Activated CD4-positive, CD25-positive, alpha-beta regulatory T cell treated with anti-CD3 and anti-CD28 coated beads, Interleukin-2, amount 50 U/mL, for 72 hours (primary cell): ENCODE data around the gene ALS2.
"Not testable (repeated sequence)": the region's sequence is repeated elsewhere in the genome, so short reads cannot be mapped to it uniquely, and the experiment has no call there.

Experiments
- DNase-seq: peaks from one replicate; pipeline ENCODE4 v3.0.0; 2021

The ALS2 gene

DNA sequence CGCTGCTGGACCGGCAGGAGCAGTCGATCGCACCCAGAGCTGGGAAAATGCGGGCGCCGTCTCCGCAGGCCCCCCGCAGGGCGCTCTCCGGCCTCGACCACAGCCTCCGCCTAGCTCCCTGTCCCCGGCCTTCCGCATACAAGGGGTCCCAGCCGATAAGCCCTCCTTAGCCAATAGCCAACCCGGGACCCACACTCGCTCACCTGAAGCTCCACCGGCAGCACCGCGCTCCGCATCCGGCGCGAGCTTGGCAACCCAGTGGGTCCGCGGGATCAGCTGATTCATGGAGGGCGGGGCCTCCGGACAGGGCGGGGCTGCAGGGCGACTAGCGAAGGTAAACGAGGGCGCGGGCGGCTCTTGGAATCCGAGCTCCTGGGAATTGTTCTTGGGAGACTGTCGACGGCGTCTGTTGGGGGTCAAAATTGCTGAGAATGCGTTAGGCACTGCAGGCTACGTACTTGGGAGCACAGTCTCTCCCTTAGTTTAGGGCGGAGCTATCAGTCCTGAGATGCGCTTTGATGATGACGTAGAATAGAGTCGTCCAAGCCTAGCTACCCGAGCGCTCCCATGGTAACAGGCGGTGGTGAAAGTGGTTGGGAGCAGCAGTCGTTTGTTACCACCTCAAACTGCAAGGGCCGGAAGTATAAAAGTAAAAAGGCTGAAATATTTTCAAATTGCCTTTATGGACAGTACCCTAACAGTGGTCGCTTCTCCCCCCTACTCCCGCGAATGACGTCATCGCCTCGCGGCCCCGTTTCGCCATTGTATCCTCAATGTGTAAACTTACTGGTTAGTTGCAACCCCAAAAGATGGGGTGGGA lies at the start of gene ALS2:
TSS of gene ALS2 (minus strand) at position 260 of the 820 bp plus-strand sequence. CDS start 12,048 bp downstream, outside the sequence.
- DNase-seq = peak; percentile 95

DNA sequence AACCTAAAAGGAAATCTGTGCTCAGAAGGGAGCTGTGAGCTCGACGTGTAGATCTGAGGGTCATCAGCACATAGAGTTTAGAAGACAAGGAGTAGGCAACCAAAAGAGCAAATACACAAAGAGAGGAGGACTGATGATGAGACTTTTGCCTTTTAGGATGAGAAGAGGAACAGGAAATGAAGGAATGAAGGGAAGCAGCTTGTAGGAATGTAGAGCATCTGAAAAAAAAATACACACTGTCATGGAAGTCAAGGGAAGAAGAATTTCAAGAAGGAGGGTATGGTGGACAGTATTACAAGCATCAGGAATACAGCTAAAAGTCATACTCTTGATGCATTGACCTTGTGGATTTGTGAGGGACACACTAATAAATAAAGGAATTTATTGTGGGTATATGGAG lies 47.5 kb upstream of the ALS2 start:
- DNase-seq = no peak

DNA sequence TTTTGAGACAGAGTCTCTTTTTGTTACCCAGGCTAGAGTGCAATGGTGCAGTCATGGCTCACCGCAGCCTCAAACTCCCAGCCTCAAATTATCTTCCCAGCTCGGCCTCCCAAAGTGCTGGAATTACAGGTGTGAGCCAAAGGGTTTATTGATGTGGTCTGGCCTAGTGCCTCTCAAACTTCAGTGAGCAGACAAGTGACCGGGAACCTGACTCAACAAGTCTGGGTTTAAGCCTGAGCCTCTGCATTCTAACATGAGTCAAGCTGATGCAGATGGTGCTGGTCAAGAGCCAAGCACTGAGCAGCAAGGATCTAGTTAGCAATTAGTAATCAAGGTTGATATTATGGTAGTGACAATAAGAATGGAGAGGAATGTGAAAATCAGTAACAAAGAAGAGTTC lies 46.9 kb upstream of the ALS2 start:
- no peak for DNase-seq

DNA sequence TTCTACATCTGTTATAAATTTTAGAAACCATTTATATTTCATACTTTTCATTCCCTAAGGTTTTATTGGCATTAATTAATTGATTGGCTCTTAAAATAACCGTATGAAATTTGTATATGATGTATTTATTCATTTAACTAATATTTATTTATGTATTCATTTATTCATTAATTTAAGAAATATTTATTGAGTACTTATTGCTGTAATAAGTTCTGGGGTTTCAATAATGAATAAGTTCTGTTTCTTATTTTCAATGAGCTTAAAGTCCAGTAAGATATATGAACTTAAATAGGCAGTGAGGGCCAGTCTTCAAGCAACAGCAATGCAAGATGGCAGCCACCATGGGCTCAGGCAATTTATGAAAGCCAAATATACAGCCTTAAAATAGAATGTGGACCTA lies 43.5 kb upstream of the ALS2 start:
- no peak for DNase-seq

DNA sequence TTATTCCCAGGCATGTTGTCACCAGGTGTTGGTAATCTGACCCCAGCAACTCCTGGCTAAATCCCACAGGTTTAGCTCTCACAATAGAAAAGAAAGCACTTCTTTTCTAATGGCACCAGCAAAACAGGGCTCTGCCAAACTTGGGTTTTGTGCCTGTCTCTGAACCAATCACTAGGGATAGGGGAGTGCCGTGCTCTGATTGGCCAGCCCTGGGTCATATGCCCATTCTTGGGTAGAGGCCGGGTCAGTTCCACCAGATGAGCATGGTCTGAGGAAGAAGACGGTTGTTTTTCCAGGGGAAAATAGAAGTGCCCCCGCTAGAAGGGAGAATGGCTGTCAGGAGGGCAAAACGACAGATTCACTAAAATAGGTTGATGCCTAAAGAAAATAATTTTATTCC lies 40.3 kb upstream of the ALS2 start:
- no peak for DNase-seq

DNA sequence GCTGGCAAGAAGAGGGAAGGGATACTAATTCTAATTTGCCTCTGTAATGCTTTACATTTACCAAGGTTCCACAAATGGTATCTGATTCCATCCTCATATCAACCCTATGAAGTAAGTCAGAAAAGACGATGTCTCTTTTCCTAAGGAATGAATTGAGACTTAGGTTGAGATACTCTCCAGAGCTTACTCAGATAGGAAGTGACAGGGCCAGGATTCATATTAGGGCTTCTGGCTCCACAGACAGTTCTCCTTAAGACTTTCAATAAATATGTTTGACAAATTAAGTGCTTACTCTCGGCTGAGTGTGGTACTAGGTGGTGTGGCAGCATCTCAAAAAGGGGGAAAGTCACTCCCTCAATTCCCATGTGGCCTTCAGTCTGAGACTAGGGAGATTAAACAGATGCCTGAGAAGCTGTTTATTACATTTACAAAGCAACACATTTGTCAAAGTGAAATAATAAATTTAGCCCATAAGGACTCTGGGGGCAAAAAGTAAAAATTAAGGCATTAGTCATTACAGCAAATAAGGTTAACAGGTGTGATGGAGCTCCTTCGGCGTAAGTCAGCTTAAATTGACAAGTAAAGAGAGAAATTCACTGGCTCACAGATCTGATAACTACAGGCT lies 39.8 kb upstream of the ALS2 start:
- DNase-seq = no peak

DNA sequence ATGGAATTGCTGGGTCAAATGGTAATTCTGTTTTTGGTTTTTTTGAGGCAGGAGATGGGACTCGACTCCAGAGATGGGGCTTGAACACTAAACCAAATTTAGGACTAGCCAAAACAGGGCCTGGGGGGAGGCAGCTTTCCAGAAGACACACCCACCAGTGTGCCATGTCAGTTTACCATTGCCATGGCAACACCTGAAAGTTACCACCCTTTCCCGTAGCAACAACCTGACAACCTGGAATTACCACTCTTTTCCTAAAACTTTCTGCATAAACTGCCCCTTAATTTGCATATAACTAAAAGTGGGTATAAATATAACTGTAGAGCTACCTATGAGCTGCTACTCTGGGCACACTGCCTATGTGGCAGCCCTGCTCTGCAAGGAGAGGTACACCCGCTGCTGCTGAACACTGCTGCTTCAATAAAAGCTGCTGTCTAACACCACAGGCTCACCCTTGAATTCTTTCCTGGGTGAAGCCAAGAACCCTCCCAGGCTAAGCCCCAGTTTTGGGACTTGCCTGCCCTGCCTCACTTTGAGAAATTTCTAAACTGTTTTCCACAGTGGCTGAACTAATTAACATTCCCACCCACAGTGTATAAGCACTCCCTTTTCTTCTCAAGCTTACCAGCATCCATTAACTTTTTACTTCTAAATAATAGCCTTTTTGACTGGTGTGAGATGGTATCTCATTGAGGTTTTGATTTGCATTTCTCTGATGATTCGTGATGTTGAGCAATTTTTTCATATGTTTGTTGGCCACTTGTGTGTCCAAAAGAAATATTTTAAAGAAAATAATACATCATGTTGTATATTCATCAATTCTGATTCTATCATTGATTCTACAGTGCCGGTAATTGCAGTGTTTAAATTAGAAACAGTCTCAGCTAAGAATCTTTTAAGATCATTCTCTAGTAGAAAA lies 36.2 kb upstream of the ALS2 start:
- DNase-seq = no peak

DNA sequence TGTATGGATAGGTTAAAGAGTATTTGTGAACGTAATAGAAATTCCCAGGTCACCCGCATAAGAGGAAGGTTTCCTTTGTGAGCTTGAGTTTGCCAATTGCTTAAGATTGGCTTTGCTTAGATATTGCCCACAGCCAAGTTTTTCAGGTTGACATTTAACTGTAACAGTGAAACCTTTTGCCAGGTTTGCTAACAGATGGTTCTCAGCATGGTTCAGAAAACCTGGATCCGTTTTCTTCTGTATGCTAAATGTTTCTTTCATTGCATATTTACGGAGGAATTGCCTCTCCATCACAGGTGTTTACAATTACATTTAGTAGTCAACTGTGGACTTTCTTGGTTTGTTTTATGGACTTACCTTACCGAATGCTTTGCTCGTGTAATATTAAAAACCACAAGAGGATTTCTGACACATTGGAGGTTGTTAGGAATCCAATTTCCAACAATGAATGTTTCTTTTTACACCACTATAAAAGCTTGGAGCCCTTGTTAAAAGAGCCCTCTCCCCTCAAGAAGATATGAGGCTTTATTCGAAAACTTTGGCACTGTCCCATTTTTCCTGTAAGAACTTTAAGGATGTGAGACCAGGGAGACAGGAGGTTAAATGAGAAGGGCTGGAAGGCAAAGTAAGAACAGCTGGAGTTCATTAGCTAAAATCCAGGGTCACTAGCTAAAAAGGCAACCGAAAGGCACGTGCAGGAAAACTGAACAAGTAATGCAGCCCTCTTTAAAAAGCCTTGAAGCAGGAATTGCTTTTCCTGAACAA lies 33.4 kb upstream of the ALS2 start:
- no peak for DNase-seq

DNA sequence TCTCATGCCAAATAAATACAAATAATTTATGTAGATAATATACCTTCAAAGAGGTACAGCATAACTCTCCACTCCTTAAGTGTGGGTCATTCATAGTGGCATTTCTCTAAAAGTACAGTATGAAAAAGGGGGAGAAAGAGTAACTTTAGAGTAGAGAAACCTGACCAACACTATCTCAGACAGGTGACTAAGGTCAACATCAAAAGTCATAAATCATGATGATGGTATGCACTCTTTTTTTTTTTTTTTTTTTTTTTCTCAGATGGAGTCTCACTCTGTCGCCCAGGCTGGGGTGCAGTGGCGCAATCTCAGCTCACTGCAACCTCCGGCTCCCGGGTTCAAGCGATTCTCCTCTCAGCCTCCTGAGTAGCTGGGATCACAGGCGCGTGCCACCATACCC lies 29.9 kb upstream of the ALS2 start:
- not testable (repeated sequence) for DNase-seq

DNA sequence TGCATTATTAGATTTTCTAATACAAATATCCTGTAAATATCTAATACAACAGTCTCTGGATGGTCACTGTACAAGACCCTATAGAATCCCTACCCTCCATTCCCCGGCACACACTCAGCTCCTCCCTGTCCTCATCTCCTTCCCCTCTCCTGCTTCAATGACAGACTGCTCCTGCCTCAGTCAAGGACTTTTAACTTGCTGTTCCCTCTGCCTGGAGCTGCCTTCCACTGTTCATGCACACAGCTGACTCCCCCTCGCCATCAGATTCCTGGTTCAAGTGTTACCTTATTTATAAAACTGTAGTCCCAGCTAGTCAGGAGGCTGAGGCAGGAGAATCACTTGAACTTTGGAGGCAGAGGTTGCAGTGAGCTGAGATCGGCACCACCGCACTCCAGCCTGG lies 28.9 kb upstream of the ALS2 start:
- DNase-seq = no peak

DNA sequence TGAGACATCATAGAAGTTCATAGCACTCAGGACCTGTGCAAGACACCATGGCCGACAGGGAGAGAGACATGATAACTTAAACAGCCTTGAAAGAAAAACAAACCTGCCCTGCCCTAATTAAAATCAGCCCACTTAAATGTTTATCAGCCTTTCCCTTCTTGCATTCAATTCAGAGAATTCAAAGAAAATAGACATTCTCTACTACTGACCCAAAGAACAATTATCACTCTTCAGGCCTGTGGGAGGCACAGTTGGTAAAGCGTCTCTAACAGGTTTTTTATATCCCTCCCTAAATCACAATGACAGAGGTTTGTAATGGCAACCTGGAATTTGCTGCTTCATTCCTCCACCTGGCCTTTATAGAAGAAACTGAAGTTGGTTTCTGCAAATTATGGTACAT lies 27.3 kb upstream of the ALS2 start:
- DNase-seq = no peak

DNA sequence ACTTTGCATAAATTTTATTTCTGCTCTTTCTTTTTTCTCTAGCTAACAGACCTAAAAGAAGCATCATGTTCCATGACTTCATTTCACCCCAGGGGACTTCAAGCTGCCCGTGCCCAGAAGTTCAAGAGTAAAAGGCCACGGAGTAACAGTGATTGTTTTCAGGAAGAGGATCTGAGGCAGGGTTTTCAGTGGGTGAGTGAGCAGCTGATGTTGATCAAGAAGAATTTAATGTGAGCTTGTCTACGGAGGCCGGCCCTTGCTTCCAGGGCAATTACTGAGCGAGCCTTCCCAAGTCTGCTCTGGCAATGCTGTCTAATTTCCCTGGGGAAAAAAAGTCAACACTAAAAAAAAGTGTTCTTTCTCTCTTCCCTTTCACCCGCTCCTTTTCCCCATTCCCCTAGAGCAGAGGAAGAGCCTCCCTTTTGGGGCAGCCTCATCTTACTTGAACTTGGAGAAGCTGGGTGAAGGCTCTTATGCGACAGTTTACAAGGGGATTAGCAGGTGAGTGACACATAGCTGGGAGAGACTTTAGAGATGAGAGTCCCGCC lies 26.8 kb upstream of the ALS2 start:
- DNase-seq = no peak

DNA sequence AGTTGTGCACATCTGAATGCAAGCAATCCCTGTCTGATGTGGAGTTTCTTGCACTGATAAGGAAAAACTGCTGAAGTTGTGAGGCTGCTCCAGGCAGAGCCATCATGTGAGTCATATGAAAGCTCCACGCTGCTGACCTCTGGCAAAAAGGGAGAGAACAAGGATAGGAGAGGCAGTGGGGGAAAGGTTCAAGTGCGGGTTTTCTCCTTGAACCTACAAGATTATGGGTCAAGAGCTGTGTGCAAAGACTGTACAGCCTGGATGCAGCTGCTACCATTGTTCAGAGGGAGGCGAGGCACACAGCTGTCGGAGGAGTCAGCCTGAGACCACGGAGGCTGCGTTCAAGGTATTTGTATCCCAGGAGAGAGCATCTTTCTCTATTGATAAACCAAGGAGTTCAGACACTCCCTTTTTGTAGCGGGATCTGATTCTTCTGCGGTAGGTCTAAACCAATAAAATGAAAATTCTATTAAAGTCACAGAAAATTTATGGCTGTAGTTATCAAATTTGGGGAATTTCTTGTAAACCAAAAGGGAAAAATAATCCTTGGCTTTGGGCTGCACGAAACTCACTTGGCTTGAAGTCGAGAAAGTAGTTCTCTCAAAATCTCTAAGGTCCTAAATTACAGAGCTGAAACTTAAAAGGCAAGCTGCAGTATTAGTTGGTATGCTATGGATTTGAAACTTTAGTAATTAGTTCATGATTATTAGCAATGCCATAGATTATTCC lies 25.9 kb upstream of the ALS2 start, which contains the start of gene CDK15:
TSS of gene CDK15 (plus strand) at position 96 of the 729 bp plus-strand sequence. CDS start at position 224, 128 bp downstream.
- no peak for DNase-seq

DNA sequence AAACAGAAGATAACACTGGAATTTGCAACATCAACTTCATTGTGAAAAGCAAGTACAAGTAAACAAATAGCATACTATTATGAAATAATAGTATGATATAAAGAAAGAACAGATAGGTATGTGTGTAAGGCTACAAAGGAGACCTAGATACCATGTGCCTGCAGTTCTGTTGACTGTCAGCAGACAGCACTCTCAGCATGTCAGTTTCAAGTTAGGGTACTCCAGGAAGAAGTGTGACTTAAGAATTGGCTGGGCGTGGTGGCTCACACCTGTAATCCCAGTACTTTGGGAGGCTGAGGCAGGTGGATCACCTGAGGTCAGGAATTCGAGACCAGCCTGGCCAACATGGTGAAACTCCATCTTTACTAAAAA lies 18.2 kb upstream of the ALS2 start:
- DNase-seq = not testable (repeated sequence)

DNA sequence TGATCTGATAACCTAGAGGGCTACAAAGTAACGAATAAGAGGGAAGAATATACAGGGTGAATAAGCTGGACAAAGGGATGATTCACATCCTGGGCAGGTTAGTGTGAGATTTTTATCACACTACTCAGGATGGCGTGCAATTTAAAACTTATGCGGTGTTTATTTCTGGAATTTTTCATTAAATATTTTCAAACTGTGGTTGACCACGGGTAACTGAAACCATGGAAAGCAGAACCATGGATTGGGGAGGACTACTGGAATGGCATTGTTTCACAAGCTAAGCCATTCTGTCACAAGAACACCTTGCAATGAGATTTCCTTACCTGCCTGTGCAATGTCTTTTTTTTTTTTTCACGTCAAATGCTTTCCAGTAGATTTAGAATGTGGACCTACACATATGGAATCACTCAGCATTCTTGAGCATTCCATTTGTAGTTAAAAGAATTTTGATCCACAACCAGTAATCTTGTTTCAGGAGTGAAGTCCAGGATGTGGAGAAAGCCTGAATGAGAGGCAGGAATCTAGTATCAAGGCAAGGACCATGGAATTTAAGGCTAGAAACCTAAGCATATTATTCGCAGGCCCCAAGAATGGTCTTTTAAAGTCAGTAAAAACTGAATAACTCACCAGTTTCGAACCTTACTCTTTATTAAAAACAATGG lies 17.6 kb upstream of the ALS2 start:
- no peak for DNase-seq

DNA sequence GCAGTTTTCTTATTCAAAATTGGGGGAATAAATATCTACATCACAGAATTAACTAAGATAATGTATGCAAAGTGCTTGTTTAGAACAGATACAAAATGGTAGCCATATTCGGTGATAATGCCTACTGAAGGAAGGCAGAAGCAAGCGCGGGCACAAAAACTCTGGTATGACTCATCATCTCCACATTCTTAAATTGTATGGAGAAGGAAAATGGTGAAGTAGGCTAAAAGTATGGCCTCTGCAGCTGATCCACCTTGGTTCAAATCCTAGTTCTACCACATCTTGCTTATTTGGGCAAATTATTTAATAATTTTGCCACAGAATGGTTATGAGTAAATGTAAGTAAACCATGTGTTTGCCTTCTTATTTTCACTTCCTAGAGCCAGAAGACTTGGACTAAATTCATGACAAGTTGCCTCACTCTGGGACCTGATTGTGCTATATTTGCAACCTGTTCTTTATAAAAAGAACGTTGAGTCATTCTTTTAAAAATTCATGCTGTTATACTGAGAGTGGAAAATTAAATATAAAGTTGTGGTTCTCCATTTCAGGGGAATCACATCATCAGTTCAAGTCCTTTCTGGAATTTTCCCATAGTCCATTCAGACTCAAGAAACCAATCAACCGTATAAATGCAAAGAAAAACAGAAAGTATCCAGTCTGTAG lies 16.6 kb upstream of the ALS2 start:
- no peak for DNase-seq

DNA sequence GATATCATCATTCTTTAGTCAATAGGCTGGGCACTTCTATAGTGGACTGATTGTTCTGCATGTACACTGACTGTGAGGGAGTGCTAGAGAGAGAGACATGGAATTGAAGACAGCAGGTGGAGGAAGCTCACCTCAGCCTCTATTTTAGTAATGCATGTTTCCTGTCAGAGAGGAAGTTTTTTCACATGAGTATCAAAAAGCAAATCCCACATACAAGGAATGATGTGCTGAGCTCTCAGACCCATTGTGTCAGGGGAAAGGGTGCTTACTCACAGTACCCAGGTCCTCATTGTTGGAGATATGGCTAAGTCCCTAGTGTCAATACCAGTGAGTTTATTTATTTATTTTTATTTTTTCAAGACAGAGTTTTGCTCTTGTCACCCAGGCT lies 15.7 kb upstream of the ALS2 start:
- DNase-seq = no peak

DNA sequence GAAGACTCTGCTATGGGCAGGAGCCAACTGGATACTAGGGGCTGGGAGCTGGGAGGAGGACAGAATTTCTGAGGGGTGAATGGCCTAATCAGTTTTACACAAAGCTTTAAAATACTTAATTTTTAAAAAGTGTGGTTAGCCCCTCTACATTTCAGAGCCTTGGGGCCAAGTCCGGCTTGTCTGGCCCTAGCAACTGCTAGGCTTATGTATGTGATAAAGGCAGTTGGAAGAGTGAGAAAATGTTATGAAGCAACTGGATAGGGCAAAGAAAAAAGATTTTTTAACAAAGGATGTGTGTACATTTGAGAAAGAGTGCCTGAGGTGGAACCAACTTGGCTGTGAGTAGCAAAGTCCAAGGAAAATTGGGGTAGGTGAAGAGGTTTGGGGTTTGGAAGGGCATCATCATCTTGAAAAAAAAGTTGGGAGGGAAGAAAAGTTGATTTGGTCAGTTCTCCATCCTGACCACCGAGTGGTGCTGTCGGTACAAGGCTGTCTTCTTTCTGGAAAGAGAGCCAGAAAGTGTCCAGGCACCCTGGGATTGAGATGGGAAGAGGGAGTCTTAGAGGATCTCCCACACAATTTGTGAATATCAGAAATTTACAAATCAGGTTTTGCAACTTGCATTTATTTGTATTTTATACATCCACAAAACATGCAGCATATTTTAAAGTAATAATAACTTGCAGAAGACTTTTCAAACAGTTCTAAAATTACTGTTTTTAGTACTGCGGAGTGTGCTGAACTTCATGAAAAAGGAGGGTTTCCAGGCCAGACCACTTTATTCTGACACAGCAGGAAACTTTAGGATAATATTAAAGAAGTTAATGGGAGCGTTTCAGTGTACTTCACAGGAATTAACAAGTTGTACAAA lies 15.1 kb upstream of the ALS2 start:
- DNase-seq = no peak

DNA sequence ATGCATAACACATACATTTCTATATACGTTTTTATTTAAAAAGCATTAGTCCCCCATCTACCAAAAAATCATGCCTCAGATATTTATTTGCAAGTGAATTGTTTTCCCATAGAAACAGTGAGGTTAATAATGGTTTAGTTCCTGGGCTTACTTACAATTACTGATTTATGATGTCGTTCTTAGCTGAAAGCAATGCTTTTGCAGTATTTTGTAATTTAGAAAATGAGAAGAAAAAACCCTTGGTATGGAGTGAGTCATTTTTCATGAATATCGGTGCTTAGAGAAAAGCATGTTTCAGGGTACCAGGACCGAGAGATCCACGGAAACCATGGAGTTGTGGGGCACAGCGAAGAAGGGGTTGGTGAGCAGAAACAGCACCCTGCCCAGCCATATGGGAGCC lies 13.6 kb upstream of the ALS2 start:
- DNase-seq = no peak

DNA sequence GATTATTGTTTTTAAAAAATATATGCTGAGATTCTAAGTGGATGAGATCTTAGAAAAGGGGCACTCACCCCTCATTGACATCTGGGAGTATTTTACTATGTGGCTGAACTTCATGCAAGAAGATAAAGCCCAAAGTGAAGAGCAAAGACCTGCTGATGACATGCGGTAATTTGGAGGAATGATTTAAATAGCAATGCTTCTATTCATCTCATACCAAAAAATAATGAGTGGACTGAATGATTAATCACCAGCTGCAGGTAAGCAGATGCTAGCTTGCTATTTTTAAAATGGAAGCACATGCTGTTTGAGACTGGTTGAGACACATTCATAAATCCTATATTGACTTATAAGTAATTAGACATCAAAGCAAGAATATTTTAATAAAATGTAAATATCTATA lies 12.9 kb upstream of the ALS2 start:
- DNase-seq = no peak
